ENCODE data around the gene APOBEC4. TPM values are rescaled to one million over a fixed set of nuclear protein-coding genes. Genes with fewer than 3 reads are reported as not detected.

The APOBEC4 gene
- total and polyA plus RNA-seq, 9 of the 15 experiments (the other 6 are each of a cell fraction or from before 2014, with no cell fraction given) = not detected

DNA sequence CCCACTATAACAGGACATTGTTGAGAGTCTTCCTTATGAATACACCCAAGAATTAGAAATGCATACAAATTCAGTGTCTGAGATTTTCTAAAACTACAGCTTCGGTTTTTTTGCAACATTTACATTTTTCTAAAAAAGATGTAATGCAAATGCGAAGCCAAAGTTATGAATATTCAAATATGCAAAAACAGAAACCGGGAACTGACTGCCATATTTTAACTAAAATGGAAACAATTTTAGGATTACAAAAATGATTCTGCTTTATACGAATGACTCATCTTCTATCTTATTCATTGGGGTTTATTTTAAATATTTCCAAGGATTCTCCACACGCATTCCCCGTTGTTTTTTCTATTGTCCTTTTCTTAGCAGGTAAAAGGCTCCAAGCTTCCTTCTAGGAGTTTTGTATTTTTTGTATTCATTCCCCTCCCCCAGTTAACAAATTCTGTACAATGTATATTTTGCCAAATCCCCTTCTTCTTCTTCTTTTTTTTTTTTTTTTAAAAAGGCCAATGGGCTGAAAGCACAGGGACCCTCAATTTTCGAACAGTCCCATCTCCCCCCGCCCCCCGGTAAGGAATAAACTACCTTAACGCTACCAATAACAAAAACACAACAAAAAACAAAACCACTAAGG is 18.6 kb downstream of the APOBEC4 start:
- Histone ChIP-seq H3K9me3 (replicated peaks; ENCODE audit: control insufficient read depth, insufficient read depth, low read depth, low read length) (no peaks in the 10 kb centered on the region), H3K9ac (ENCODE audit: insufficient read depth in 1 of 2, low read depth in 2 of 2, low read length in 2 of 2) (peak overlapping the region; percentile 79 to 95), H3K4me2 (ENCODE audit: insufficient read depth, low read length) (peak overlapping the region; percentile 90), H3K36me3 (ENCODE audit: control insufficient read depth, insufficient read depth, low read length) (peaks cover 24% of the 10 kb centered on the region), H3K9me1 (ENCODE audit: control insufficient read depth, insufficient read depth, low read length) (no peaks in the 10 kb centered on the region), H3K27me3 (ENCODE audit: control insufficient read depth in 2 of 2, insufficient read depth in 2 of 2, low read length in 2 of 2) (peaks cover 0 to 7% of the 10 kb centered on the region in 2 experiments; a peak in 1 of 5 replicates), H3K27ac (ENCODE audit: extremely low read depth, low read depth, low read length) (peak overlapping the region; percentile 73), H3K79me2 (ENCODE audit: control insufficient read depth, insufficient read depth, low read length) (peaks cover 39% of the 10 kb centered on the region), H4K20me1 (replicated peaks; ENCODE audit: control insufficient read depth, insufficient read depth, low read length) (no peaks in the 10 kb centered on the region), H2AFZ (ENCODE audit: low read depth, low read length) (peak overlapping the region; percentile 90), H3K4me1 (replicated peaks in 1 of 2; ENCODE audit: control insufficient read depth in 2 of 2, insufficient read depth in 2 of 2, low read length in 2 of 2) (peaks cover 0 to 15% of the 10 kb centered on the region in 2 experiments; a peak in 4 of 5 replicates), H3K4me3 (peak overlapping the region; percentile 77)
- 1% methylated on average over 10 of the region's 10 CpGs for WGBS (ENCODE audit: insufficient coverage, low coverage, missing lambda C conversion rate)
- POLR2A ChIA-PET = interaction anchor here (0.9 to 1.5 kb wide), 3 partner anchors 11 to 672 kb away, joined by 3 to 5 read pairs (median 3); no protein-coding TSS in a partner anchor
- BruUV-seq (replicated peaks) = TSS peak; percentile 49
- ATAC-seq = no peak
- no peak for DNase-seq (ENCODE audit: extremely low read depth in 1 of 4, low spot score in 3 of 4)
- in situ Hi-C loops (cut with MboI) (no loop called here), intact Hi-C loops (cut with micrococcal nuclease) (loop anchor here (1.0 to 10.0 kb wide), 2 partner anchors 161 to 420 kb away; partner anchors contain the start of gene TSEN15)
- no peak for FAIRE-seq
- CTCF ChIA-PET (ENCODE audit: low intra/inter-chr PET ratio) = interaction anchor here (0.7 kb wide), 2 partner anchors 13 to 221 kb away, joined by 3 read pairs; no protein-coding TSS in a partner anchor
- TF ChIP-seq, protein P1, sequence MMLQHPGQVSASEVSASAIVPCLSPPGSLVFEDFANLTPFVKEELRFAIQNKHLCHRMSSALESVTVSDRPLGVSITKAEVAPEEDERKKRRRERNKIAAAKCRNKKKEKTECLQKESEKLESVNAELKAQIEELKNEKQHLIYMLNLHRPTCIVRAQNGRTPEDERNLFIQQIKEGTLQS (IDR thresholded peaks at IDR 0.05) = peak; percentile 44; the same call in 1 of the 2 replicates
- TF ChIP-seq, protein P1 (CRISPR knock-in tag; conservative IDR thresholded peaks at IDR 0.05) = no peak
- 0 out of 2 replicates have a peak, but pooled peaks have one; percentile 10 for TF ChIP-seq MTA3 (IDR thresholded peaks at IDR 0.05; ENCODE audit: borderline replicate concordance)
- 0 out of 2 replicates have a peak, but pooled peaks have one; percentile 21 for TF ChIP-seq VEZF1 (CRISPR knock-in tag; IDR thresholded peaks at IDR 0.05)
- TF ChIP-seq ELF1 (tag; IDR thresholded peaks at IDR 0.05) = 0 out of 2 replicates have a peak, but pooled peaks have one; percentile 3
- peak in 1 of 2 experiments; percentile 57; a peak in 1 of 4 replicates for TF ChIP-seq ARNT (IDR thresholded peaks at IDR 0.05)
- TF ChIP-seq NFIX (CRISPR knock-in tag; IDR thresholded peaks at IDR 0.05; ENCODE audit: low read depth) = no peak
- TF ChIP-seq C11orf30 (IDR thresholded peaks at IDR 0.05; ENCODE audit: low read depth) = peak; percentile 64
- TF ChIP-seq ZNF512 (tag; IDR thresholded peaks at IDR 0.05) = peak; percentile 84
- TF ChIP-seq, protein P2, sequence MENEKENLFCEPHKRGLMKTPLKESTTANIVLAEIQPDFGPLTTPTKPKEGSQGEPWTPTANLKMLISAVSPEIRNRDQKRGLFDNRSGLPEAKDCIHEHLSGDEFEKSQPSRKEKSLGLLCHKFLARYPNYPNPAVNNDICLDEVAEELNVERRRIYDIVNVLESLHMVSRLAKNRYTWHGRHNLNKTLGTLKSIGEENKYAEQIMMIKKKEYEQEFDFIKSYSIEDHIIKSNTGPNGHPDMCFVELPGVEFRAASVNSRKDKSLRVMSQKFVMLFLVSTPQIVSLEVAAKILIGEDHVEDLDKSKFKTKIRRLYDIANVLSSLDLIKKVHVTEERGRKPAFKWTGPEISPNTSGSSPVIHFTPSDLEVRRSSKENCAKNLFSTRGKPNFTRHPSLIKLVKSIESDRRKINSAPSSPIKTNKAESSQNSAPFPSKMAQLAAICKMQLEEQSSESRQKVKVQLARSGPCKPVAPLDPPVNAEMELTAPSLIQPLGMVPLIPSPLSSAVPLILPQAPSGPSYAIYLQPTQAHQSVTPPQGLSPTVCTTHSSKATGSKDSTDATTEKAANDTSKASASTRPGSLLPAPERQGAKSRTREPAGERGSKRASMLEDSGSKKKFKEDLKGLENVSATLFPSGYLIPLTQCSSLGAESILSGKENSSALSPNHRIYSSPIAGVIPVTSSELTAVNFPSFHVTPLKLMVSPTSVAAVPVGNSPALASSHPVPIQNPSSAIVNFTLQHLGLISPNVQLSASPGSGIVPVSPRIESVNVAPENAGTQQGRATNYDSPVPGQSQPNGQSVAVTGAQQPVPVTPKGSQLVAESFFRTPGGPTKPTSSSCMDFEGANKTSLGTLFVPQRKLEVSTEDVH (IDR thresholded peaks at IDR 0.05; ENCODE audit: low read depth, partially characterized antibody) = peak; percentile 19
- TF ChIP-seq ZNF316 (IDR thresholded peaks at IDR 0.05) = peak; percentile 80
- TF ChIP-seq OTX1 (CRISPR knock-in tag; IDR thresholded peaks at IDR 0.05) = no peak
- no peak for TF ChIP-seq CBX8 (IDR thresholded peaks at IDR 0.05; ENCODE audit: borderline replicate concordance, extremely low read depth, low read depth, low read length, poor library complexity, severe bottlenecking)
- no peak for TF ChIP-seq TGIF2 (CRISPR knock-in tag; IDR thresholded peaks at IDR 0.05)
- TF ChIP-seq NBN (IDR thresholded peaks at IDR 0.05; ENCODE audit: low read depth) = no peak
